ENCODE data around the gene CPT2.

CPT2 gene

GRCh38 chr1:53218201-53218600, 21.6 kb downstream of the CPT2 start:
- DNase-seq (ENCODE audit: low read depth) = no peak

GRCh38 chr1:53219711-53220110, 23.1 kb downstream of the CPT2 start:
- no peak for DNase-seq (ENCODE audit: low read depth)

GRCh38 chr1:53220171-53220961, 23.7 kb downstream of the CPT2 start, which contains the start of gene CZIB:
TSS of gene CZIB (minus strand) at chr1:53220634. CDS start at chr1:53220575, 59 bp downstream.
- DNase-seq (ENCODE audit: low read depth) = peak; percentile 90

- DNase-seq (ENCODE audit: low read depth) = no peak
Measured at GRCh38 chr1:53220962-53221286, 24.3 kb downstream of the CPT2 start.

GRCh38 chr1:53237638-53238037, 41.0 kb downstream of the CPT2 start:
- no peak for DNase-seq (ENCODE audit: low read depth)

GRCh38 chr1:53238197-53239155, 41.9 kb downstream of the CPT2 start, which contains the start of gene MAGOH:
TSS of gene MAGOH (minus strand) at chr1:53238518. CDS start at chr1:53238448, 70 bp downstream.
- peak; percentile 91 for DNase-seq (ENCODE audit: low read depth)

GRCh38 chr1:53241828-53242227, 45.2 kb downstream of the CPT2 start:
- DNase-seq (ENCODE audit: low read depth) = no peak

GRCh38 chr1:53242381-53242780, 45.8 kb downstream of the CPT2 start:
- no peak for DNase-seq (ENCODE audit: low read depth)

GRCh38 chr1:53244141-53244540, 47.5 kb downstream of the CPT2 start:
- no peak for DNase-seq (ENCODE audit: low read depth)

GRCh38 chr1:53246261-53247134, 49.9 kb downstream of the CPT2 start:
- DNase-seq (ENCODE audit: low read depth) = no peak

GRCh38 chr1:53249706-53250105, 53.1 kb downstream of the CPT2 start:
- DNase-seq (ENCODE audit: low read depth) = no peak

GRCh38 chr1:53250325-53250724, 53.7 kb downstream of the CPT2 start:
- no peak for DNase-seq (ENCODE audit: low read depth)

GRCh38 chr1:53254011-53254640, 57.5 kb downstream of the CPT2 start:
- DNase-seq (ENCODE audit: low read depth) = no peak

GRCh38 chr1:53255031-53255430, 58.4 kb downstream of the CPT2 start:
- no peak for DNase-seq (ENCODE audit: low read depth)

- DNase-seq (ENCODE audit: low read depth) = no peak
Measured at GRCh38 chr1:53256511-53257453, 60.2 kb downstream of the CPT2 start.

- DNase-seq (ENCODE audit: low read depth) = no peak
Measured at GRCh38 chr1:53257454-53258081, 60.9 kb downstream of the CPT2 start.

- no peak for DNase-seq (ENCODE audit: low read depth)
Measured at GRCh38 chr1:53258216-53258615, 61.6 kb downstream of the CPT2 start.

GRCh38 chr1:53259932-53260331, 63.3 kb downstream of the CPT2 start:
- no peak for DNase-seq (ENCODE audit: low read depth)

- DNase-seq (ENCODE audit: low read depth) = no peak
Measured at GRCh38 chr1:53260631-53261247, 64.1 kb downstream of the CPT2 start.

All from activated gamma-delta T cell treated with anti-CD3 and anti-CD28 coated beads, Interleukin-2, amount 50 U/mL, for 16 hours (primary cell).